ENCODE results near the gene C21orf58.

DNA sequence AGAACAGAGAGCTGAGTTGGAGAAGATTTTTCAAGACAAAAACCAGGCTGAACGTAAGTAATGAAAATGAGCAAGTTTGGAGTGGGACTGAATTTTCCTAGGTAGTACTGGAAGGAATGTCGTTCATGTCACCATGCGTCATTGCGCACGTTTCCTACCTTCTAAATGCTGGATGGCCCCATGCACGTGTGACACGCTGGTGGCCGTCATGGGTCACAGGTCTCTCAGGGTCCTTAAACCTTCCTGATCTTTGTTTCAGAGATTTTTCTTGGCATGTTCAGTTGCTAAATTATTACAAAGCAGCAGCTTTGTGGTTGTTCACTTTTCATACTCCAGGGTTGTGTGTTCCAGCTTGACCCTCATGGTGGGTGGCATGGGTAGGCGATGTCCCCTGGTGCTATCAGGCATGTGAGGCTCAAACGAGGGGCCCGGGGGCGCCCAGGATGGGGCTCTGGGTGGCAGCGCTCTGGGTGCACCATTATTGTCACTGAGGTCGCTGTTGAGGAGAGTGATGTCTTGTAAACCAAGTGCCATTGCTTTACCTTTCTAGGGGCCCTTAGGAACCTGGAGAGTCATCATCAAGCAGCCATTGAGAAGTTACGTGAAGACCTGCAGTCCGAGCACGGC is 25.6 kb upstream of the C21orf58 start:
- TF ChIP-seq, protein P1, sequence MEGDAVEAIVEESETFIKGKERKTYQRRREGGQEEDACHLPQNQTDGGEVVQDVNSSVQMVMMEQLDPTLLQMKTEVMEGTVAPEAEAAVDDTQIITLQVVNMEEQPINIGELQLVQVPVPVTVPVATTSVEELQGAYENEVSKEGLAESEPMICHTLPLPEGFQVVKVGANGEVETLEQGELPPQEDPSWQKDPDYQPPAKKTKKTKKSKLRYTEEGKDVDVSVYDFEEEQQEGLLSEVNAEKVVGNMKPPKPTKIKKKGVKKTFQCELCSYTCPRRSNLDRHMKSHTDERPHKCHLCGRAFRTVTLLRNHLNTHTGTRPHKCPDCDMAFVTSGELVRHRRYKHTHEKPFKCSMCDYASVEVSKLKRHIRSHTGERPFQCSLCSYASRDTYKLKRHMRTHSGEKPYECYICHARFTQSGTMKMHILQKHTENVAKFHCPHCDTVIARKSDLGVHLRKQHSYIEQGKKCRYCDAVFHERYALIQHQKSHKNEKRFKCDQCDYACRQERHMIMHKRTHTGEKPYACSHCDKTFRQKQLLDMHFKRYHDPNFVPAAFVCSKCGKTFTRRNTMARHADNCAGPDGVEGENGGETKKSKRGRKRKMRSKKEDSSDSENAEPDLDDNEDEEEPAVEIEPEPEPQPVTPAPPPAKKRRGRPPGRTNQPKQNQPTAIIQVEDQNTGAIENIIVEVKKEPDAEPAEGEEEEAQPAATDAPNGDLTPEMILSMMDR (IDR thresholded peaks at IDR 0.05): no peak
- TF ChIP-seq POLR2AphosphoS5 (IDR thresholded peaks at IDR 0.05; ENCODE audit: low read depth, low read length): no peak
